OCI-LY3 (cell line): Measurements from ENCODE around the gene TCP10L.

Experiments
- H2AFZ ChIP-seq: fragments of 200-600, 300-600 bp; shearing (Covaris generic); 2 replicates; pipeline ENCODE4 v1.6.0; 2014; ENCODE audit warnings: antibody characterized with exemption, low read depth, low read length
- H3K27ac ChIP-seq: fragments of 200-600, 300-600 bp; sonication (generic); 2 replicates; pipeline ENCODE4 v1.5.1; 2014; ENCODE audit warnings: mild to moderate bottlenecking, low read length, moderate library complexity, mixed read lengths
- H3K27me3 ChIP-seq: fragments of 200-600, 300-600 bp; sonication (generic); 2 replicates; pipeline ENCODE4 v1.6.1; 2014; ENCODE audit warnings: low read depth, low read length, mixed read lengths
- H3K36me3 ChIP-seq: fragments of 200-600, 300-600 bp; sonication (generic); replicated peaks from 2 replicates; pipeline ENCODE3; 2014; ENCODE audit warnings: low read depth, low read length, mixed read lengths
- H3K4me1 ChIP-seq: fragments of 300-600, 200-600 bp; sonication (generic); 2 replicates; pipeline ENCODE4 v1.6.1; 2014; ENCODE audit warnings: low read length, mixed read lengths
- H3K4me2 ChIP-seq: fragments of 200-600, 300-600 bp; sonication (generic); 2 replicates; pipeline ENCODE4 v1.6.1; 2014; ENCODE audit warnings: low read length, mixed read lengths
- H3K4me3 ChIP-seq: fragments of 300-600, 200-600 bp; sonication (generic); 2 replicates; pipeline ENCODE4 v1.5.1; 2014; ENCODE audit warnings: antibody characterized with exemption, mild to moderate bottlenecking, low read length, moderate library complexity
- H3K79me2 ChIP-seq: fragments of 300-600, 200-600 bp; shearing (Covaris generic); 2 replicates; pipeline ENCODE4 v1.6.1; 2014; ENCODE audit warnings: mild to moderate bottlenecking, low read length, mixed read lengths
- H3K9ac ChIP-seq: fragments of 300-600, 200-600 bp; shearing (Covaris generic); 2 replicates; pipeline ENCODE4 v1.6.0; 2014; ENCODE audit warnings: mild to moderate bottlenecking, low read length, moderate library complexity
- H3K9me3 ChIP-seq: fragments of 200-600, 300-600 bp; shearing (Covaris generic); 2 replicates; pipeline ENCODE4 v1.6.1; 2014; ENCODE audit warnings: low read length, mixed read lengths; ENCODE audit not compliant: insufficient read depth
- H4K20me1 ChIP-seq: fragments of 200-600, 300-600 bp; sonication (generic); 2 replicates; pipeline ENCODE4 v1.6.1; 2016; ENCODE audit warnings: low read length, mixed read lengths; ENCODE audit not compliant: insufficient read depth
- CTCF ChIP-seq: fragments of 200-600, 300-600 bp; sonication (generic); IDR thresholded peaks from 2 replicates; pipeline ENCODE4 v1.5.1; 2014; ENCODE audit warnings: antibody characterized with exemption, low read length, low read depth
- EZH2phosphoT487 ChIP-seq: fragments of 200-600 bp; shearing (Covaris generic); IDR thresholded peaks from 2 replicates; pipeline ENCODE4 v1.6.1; 2018; ENCODE audit warnings: antibody characterized with exemption, mixed run types, low read depth

The TCP10L gene

GRCh38 chr21:32574946-32575925, 10.1 kb downstream of the TCP10L start:
- Histone ChIP-seq H4K20me1 (no peaks in the 10 kb centered on the region), H3K27ac (no peak overlapping the region), H3K4me1 (no peaks in the 10 kb centered on the region), H3K9me3 (no peaks in the 10 kb centered on the region), H3K9ac (no peak overlapping the region), H3K4me3 (no peak overlapping the region), H3K79me2 (no peaks in the 10 kb centered on the region), H3K36me3 (no peaks in the 10 kb centered on the region), H3K4me2 (no peak overlapping the region), H3K27me3 (no peaks in the 10 kb centered on the region), H2AFZ (no peak overlapping the region)
- TF ChIP-seq CTCF (no peak), EZH2phosphoT487 (no peak)

- Histone ChIP-seq H3K4me1 (peaks cover 2% of the 10 kb centered on the region; the same call in 1 of the 2 replicates), H3K79me2 (no peaks in the 10 kb centered on the region), H2AFZ (no peak overlapping the region), H3K4me3 (no peak overlapping the region), H3K9me3 (no peaks in the 10 kb centered on the region), H3K36me3 (no peaks in the 10 kb centered on the region), H3K27ac (no peak overlapping the region), H3K9ac (no peak overlapping the region), H4K20me1 (no peaks in the 10 kb centered on the region), H3K4me2 (no peak overlapping the region), H3K27me3 (0 out of 2 replicates have a peak, but pooled peaks cover 4% of the 10 kb centered on the region)
- no peak for TF ChIP-seq CTCF
- no peak for TF ChIP-seq EZH2phosphoT487
Measured at GRCh38 chr21:32572574-32573420, 12.5 kb downstream of the TCP10L start.

GRCh38 chr21:32570456-32570855, 14.9 kb downstream of the TCP10L start:
- Histone ChIP-seq H3K9me3 (no peaks in the 10 kb centered on the region), H3K79me2 (no peaks in the 10 kb centered on the region), H3K27me3 (0 out of 2 replicates have a peak, but pooled peaks cover 4% of the 10 kb centered on the region), H2AFZ (no peak overlapping the region), H3K4me3 (no peak overlapping the region), H3K4me2 (0 out of 2 replicates have a peak overlapping the region, but pooled peaks have one; percentile 92), H3K9ac (no peak overlapping the region), H4K20me1 (no peaks in the 10 kb centered on the region), H3K36me3 (no peaks in the 10 kb centered on the region), H3K27ac (no peak overlapping the region), H3K4me1 (peaks cover 2% of the 10 kb centered on the region; the same call in 1 of the 2 replicates)
- TF ChIP-seq CTCF (no peak), EZH2phosphoT487 (no peak)
